SU-DHL-6 (cell line): ENCODE data around the gene DPH7.

ENCODE experiments used
- H2AFZ ChIP-seq: fragments of 200-600 bp; sonication (generic); 2 replicates; pipeline ENCODE4 v1.6.1; 2014; ENCODE audit warnings: low read depth, mild to moderate bottlenecking, moderate library complexity, mixed read lengths, antibody characterized with exemption, low read length; ENCODE audit not compliant: severe bottlenecking
- H3F3A ChIP-seq: fragments of 200-600 bp; shearing (Covaris generic); 2 replicates; pipeline ENCODE4 v1.6.0; 2016; ENCODE audit warnings: antibody characterized with exemption, mild to moderate bottlenecking; ENCODE audit not compliant: insufficient read depth
- H3K27ac ChIP-seq: fragments of 200-600 bp; sonication (generic); 2 replicates; pipeline ENCODE4 v1.5.1; 2016; ENCODE audit warnings: low read depth, mild to moderate bottlenecking, low read length, moderate library complexity, mixed read lengths
- H3K27me3 ChIP-seq: fragments of 200-600 bp; sonication (generic), shearing (Covaris generic); 2 replicates; pipeline ENCODE4 v1.6.0; 2014; ENCODE audit warnings: mild to moderate bottlenecking, low read length
- H3K36me3 ChIP-seq: fragments of 200-600 bp; sonication (generic); 2 replicates; pipeline ENCODE4 v1.6.1; 2014; ENCODE audit warnings: mild to moderate bottlenecking, low read length, mixed read lengths
- H3K4me2 ChIP-seq: fragments of 300-600, 200-600 bp; shearing (Covaris generic), sonication (generic); 2 replicates; pipeline ENCODE4 v1.6.0; 2014; ENCODE audit warnings: low read length, low read depth, mild to moderate bottlenecking; ENCODE audit not compliant: poor library complexity, severe bottlenecking
- H3K4me3 ChIP-seq: fragments of 200-600 bp; sonication (generic); 2 replicates; pipeline ENCODE4 v1.5.1; 2014; ENCODE audit warnings: antibody characterized with exemption, low read length, mild to moderate bottlenecking, mixed read lengths; ENCODE audit not compliant: insufficient read depth, poor library complexity, severe bottlenecking
- H3K79me2 ChIP-seq: fragments of 200-600 bp; sonication (generic); 2 replicates; pipeline ENCODE4 v1.6.1; 2014; ENCODE audit warnings: mild to moderate bottlenecking, low read length, moderate library complexity; ENCODE audit not compliant: insufficient read depth
- H3K9ac ChIP-seq: fragments of 200-600 bp; sonication (generic); 2 replicates; pipeline ENCODE4 v1.7.0; 2014; ENCODE audit warnings: mild to moderate bottlenecking, low read length
- H3K9me2 ChIP-seq: fragments of 200-600 bp; sonication (generic); replicated peaks from 2 replicates; pipeline ENCODE4 v1.6.1; 2014; ENCODE audit warnings: low read length; ENCODE audit not compliant: insufficient read depth
- H3K9me3 ChIP-seq: fragments of 200-600 bp; sonication (generic); 2 replicates; pipeline ENCODE4 v1.6.1; 2014; ENCODE audit warnings: low read length, mixed read lengths; ENCODE audit not compliant: insufficient read depth
- H4K20me1 ChIP-seq: fragments of 200-600 bp; sonication (generic); 2 replicates; pipeline ENCODE4 v1.6.1; 2014; ENCODE audit warnings: low read depth, mild to moderate bottlenecking, antibody characterized with exemption, low read length, moderate library complexity, mixed read lengths
- CTCF ChIP-seq: fragments of 200-600 bp; sonication (generic); IDR thresholded peaks from one replicate; pipeline ENCODE4 v1.5.1; 2017; ENCODE audit warnings: antibody characterized with exemption, mild to moderate bottlenecking, low read length, moderate library complexity; ENCODE audit not compliant: insufficient read depth, poor library complexity, severe bottlenecking
- EZH2phosphoT487 ChIP-seq: fragments of 200-600 bp; sonication (generic), shearing (Covaris generic); conservative IDR thresholded peaks from 2 replicates; pipeline ENCODE4 v1.6.1; 2018; ENCODE audit warnings: mild to moderate bottlenecking, antibody characterized with exemption, low read length, moderate library complexity, mixed read lengths

Gene DPH7

GRCh38 chr9:137530331-137530730 is 48.4 kb downstream of the DPH7 start:
- Histone ChIP-seq H3K9me3 (no peaks in the 10 kb centered on the region), H3K4me3 (no peak overlapping the region), H4K20me1 (no peaks in the 10 kb centered on the region), H3K9ac (no peak overlapping the region), H2AFZ (no peak overlapping the region), H3K36me3 (no peaks in the 10 kb centered on the region), H3F3A (peaks cover 9% of the 10 kb centered on the region), H3K27me3 (no peaks in the 10 kb centered on the region), H3K4me2 (no peak overlapping the region), H3K79me2 (no peaks in the 10 kb centered on the region), H3K27ac (no peak overlapping the region), H3K9me2 (no peaks in the 10 kb centered on the region)
- TF ChIP-seq CTCF (no peak), EZH2phosphoT487 (no peak)

DNA sequence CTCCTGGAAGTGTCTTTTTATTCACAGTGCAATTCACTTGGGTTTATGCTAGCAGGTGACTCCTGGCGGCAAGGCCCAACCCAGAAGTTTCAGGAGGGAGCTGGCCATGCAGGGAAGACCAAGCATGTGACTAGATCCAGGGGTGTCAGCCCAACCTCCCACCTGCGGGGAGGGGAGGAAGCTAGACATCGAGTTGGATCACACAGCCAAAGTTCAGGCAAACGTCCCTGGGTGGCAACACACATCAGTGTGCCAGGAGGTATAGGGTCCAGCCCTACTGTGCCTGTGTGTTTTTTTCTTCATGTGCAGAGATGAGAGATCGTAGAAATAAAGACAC is 53.8 kb downstream of the DPH7 start:
- H3K27me3 ChIP-seq, result no peaks in the 10 kb centered on the region
- no peak overlapping the region for H3K27ac ChIP-seq
- no peaks in the 10 kb centered on the region for H3K9me2 ChIP-seq
- H4K20me1 ChIP-seq, result no peaks in the 10 kb centered on the region
- no peak overlapping the region for H3K4me3 ChIP-seq
- H3F3A ChIP-seq, result no peaks in the 10 kb centered on the region
- H3K9ac ChIP-seq, result no peak overlapping the region
- TF ChIP-seq CTCF (no peak), EZH2phosphoT487 (no peak)
- H3K36me3 ChIP-seq, result no peaks in the 10 kb centered on the region
- H3K9me3 ChIP-seq, result no peaks in the 10 kb centered on the region
- no peak overlapping the region for H2AFZ ChIP-seq
- no peaks in the 10 kb centered on the region for H3K79me2 ChIP-seq
- no peak overlapping the region for H3K4me2 ChIP-seq

- Histone ChIP-seq H3K9ac (no peak overlapping the region), H3K27me3 (no peaks in the 10 kb centered on the region), H4K20me1 (no peaks in the 10 kb centered on the region), H2AFZ (no peak overlapping the region), H3K4me2 (no peak overlapping the region), H3K36me3 (no peaks in the 10 kb centered on the region), H3K79me2 (no peaks in the 10 kb centered on the region), H3F3A (no peaks in the 10 kb centered on the region), H3K4me3 (no peak overlapping the region), H3K9me2 (no peaks in the 10 kb centered on the region), H3K9me3 (no peaks in the 10 kb centered on the region), H3K27ac (no peak overlapping the region)
- TF ChIP-seq CTCF (no peak), EZH2phosphoT487 (no peak)
Observed at GRCh38 chr9:137524161-137524980, 54.4 kb downstream of the DPH7 start.
